IMR-90 (cell line): ENCODE data around the gene TPR. TPM values are rescaled to one million over a fixed set of nuclear protein-coding genes. Genes with fewer than 3 reads are reported as not detected.

Source experiments
- ATAC-seq: fragments of 200-7000 bp; cut with Tn5 transposase; 2 replicates; pipeline ENCODE4 v1.9.1; 2020; ENCODE audit warnings: low read depth, mild to moderate bottlenecking, moderate library complexity
- BruUV-seq: library from RNA; stranded (reverse); fragments of 400-500 nt; replicated peaks from 2 replicates; lab custom pipeline; 2021; lab: Mats Ljungman, UMichigan
- CTCF ChIA-PET: fragments of 300-600 bp; formaldehyde crosslinking; extraction: SDS; loops from one replicate; lab custom pipeline; 2021; ENCODE audit warnings: antibody characterized with exemption; lab: Yijun Ruan, JAX
- POLR2A ChIA-PET: fragments of 300-600 bp; sonication (Branson Sonifier 250); formaldehyde crosslinking; loops from one replicate; lab custom pipeline; 2022; ENCODE audit warnings: antibody characterized with exemption; ENCODE audit not compliant: unreplicated experiment; lab: Charles Lee
- DNase-seq: peaks from one replicate; pipeline ENCODE4 v3.0.0; 2013
- H2AFZ ChIP-seq: replicated peaks from 2 replicates; pipeline ENCODE3; 2013; ENCODE audit warnings: low read length, mild to moderate bottlenecking; ENCODE audit not compliant: poor library complexity
- H2AK5ac ChIP-seq: 2 replicates; pipeline ENCODE4 v1.6.1; 2013; ENCODE audit warnings: low read depth, low read length, inconsistent platforms
- H2AK9ac ChIP-seq: replicated peaks from 2 replicates; pipeline ENCODE3; 2013; ENCODE audit warnings: mild to moderate bottlenecking, low read depth, low read length, moderate library complexity; ENCODE audit not compliant: poor library complexity
- H2BK120ac ChIP-seq: 2 replicates; pipeline ENCODE4 v1.6.1; 2013; ENCODE audit warnings: low read depth, low read length, inconsistent platforms
- H2BK15ac ChIP-seq: 3 replicates; pipeline ENCODE4 v1.6.1; 2013; ENCODE audit warnings: low read depth, low read length, inconsistent platforms
- H2BK20ac ChIP-seq: 2 replicates; pipeline ENCODE4 v1.6.1; 2013; ENCODE audit warnings: low read depth, mild to moderate bottlenecking, inconsistent platforms, low read length, moderate library complexity
- H2BK5ac ChIP-seq: 2 replicates; pipeline ENCODE4 v1.6.1; 2013; ENCODE audit warnings: mild to moderate bottlenecking, low read depth, low read length, inconsistent platforms; ENCODE audit not compliant: poor library complexity, severe bottlenecking
- H3K14ac ChIP-seq: replicated peaks from 2 replicates; pipeline ENCODE4 v1.6.1; 2013; ENCODE audit warnings: low read depth, low read length, inconsistent platforms
- H3K18ac ChIP-seq: 2 replicates; pipeline ENCODE4 v1.6.1; 2013; ENCODE audit warnings: low read depth, low read length, control low read depth
- H3K23ac ChIP-seq: 2 replicates; pipeline ENCODE4 v1.6.1; 2013; ENCODE audit warnings: low read depth, low read length, inconsistent platforms
- H3K27ac ChIP-seq: 2 replicates; pipeline ENCODE4 v1.5.1; 2013; ENCODE audit warnings: mild to moderate bottlenecking, control low read depth, low read length; ENCODE audit not compliant: insufficient read depth
- H3K27me3 ChIP-seq: 2 replicates; pipeline ENCODE4 v1.6.1; 2013; ENCODE audit warnings: low read length; ENCODE audit not compliant: control insufficient read depth, insufficient read depth
- H3K36me3 ChIP-seq: 2 replicates; pipeline ENCODE4 v1.6.1; 2013; ENCODE audit warnings: low read length, mixed read lengths; ENCODE audit not compliant: control insufficient read depth, insufficient read depth
- H3K4ac ChIP-seq: 2 replicates; pipeline ENCODE4 v1.6.1; 2013; ENCODE audit warnings: low read depth, low read length, inconsistent platforms
- H3K4me1 ChIP-seq: 2 replicates; pipeline ENCODE4 v1.6.1; 2013; ENCODE audit warnings: low read length, mixed read lengths; ENCODE audit not compliant: control insufficient read depth, insufficient read depth
- H3K4me2 ChIP-seq: 2 replicates; pipeline ENCODE4 v1.6.1; 2013; ENCODE audit warnings: low read depth, mild to moderate bottlenecking, control low read depth, low read length, moderate library complexity
- H3K4me3 ChIP-seq: 2 replicates; pipeline ENCODE4 v1.5.1; 2013; ENCODE audit warnings: low read depth, mild to moderate bottlenecking, control low read depth, low read length, moderate library complexity; ENCODE audit not compliant: insufficient read depth
- H3K56ac ChIP-seq: 2 replicates; pipeline ENCODE4 v1.6.1; 2013; ENCODE audit warnings: low read length, inconsistent platforms; ENCODE audit not compliant: insufficient read depth; ENCODE audit errors: extremely low read depth
- H3K79me1 ChIP-seq, 2 experiments: 2 replicates each; pipeline ENCODE4 v1.6.1; 2013; ENCODE audit warnings: low read length in 2 of 2, inconsistent platforms in 1 of 2, low read depth in 1 of 2
- H3K9ac ChIP-seq: 2 replicates; pipeline ENCODE4 v1.6.1; 2013; ENCODE audit warnings: low read depth, low read length, control low read depth
- H3K9me1 ChIP-seq: 2 replicates; pipeline ENCODE4 v1.6.1; 2013; ENCODE audit warnings: low read length, inconsistent platforms; ENCODE audit not compliant: insufficient read depth
- H3K9me3 ChIP-seq: 2 replicates; pipeline ENCODE4 v1.6.1; 2013; ENCODE audit warnings: low read length; ENCODE audit not compliant: control insufficient read depth, insufficient read depth
- H4K20me1 ChIP-seq: 2 replicates; pipeline ENCODE4 v1.6.1; 2013; ENCODE audit warnings: low read length, inconsistent platforms; ENCODE audit not compliant: insufficient read depth
- H4K5ac ChIP-seq: 2 replicates; pipeline ENCODE4 v1.6.1; 2013; ENCODE audit warnings: mild to moderate bottlenecking, low read depth, low read length, control low read depth
- H4K8ac ChIP-seq, 2 experiments: 2 replicates each; pipeline ENCODE4 v1.6.1; 2013; ENCODE audit warnings: low read depth in 2 of 2, low read length in 2 of 2, control low read depth in 1 of 2, inconsistent platforms in 1 of 2
- H4K91ac ChIP-seq: 2 replicates; pipeline ENCODE4 v1.6.1; 2013; ENCODE audit warnings: low read depth, low read length, inconsistent platforms; ENCODE audit not compliant: insufficient read depth
- BHLHE40 ChIP-seq: fragments of 150-350 bp; IDR thresholded peaks from 2 replicates; pipeline ENCODE4 v1.6.1; 2016; ENCODE audit warnings: mild to moderate bottlenecking, low read depth, low read length
- CEBPB ChIP-seq: IDR thresholded peaks from 2 replicates; pipeline ENCODE4 v1.6.1; 2012; ENCODE audit warnings: low read depth, low read length, improper control_type of control experiment
- CHD1 ChIP-seq: IDR thresholded peaks from 2 replicates; pipeline ENCODE4 v1.6.1; 2012; ENCODE audit warnings: low read depth, low read length, improper control_type of control experiment
- CTCF ChIP-seq: conservative IDR thresholded peaks from 2 replicates; pipeline ENCODE4 v1.5.1; 2012; ENCODE audit warnings: mild to moderate bottlenecking, low read depth, low read length, improper control_type of control experiment
- FOS ChIP-seq: fragments of 150-350 bp; IDR thresholded peaks from 2 replicates; pipeline ENCODE4 v1.6.1; 2016; ENCODE audit warnings: low read depth, low read length
- MAFK ChIP-seq: IDR thresholded peaks from 2 replicates; pipeline ENCODE4 v1.6.1; 2012; ENCODE audit warnings: low read depth, low read length, improper control_type of control experiment
- MXI1 ChIP-seq: IDR thresholded peaks from 2 replicates; pipeline ENCODE4 v1.6.1; 2012; ENCODE audit warnings: low read depth, mild to moderate bottlenecking, low read length, moderate library complexity, borderline replicate concordance
- NFE2L2 ChIP-seq: fragments of 150-350 bp; IDR thresholded peaks from 2 replicates; pipeline ENCODE4 v1.6.1; 2016; ENCODE audit warnings: low read depth, mild to moderate bottlenecking, low read length
- POLR2A ChIP-seq: IDR thresholded peaks from 2 replicates; pipeline ENCODE4 v1.6.1; 2012; ENCODE audit warnings: mild to moderate bottlenecking, low read depth, low read length
- RAD21 ChIP-seq: IDR thresholded peaks from 2 replicates; pipeline ENCODE4 v1.6.1; 2012; ENCODE audit warnings: low read length, improper control_type of control experiment
- USF2 ChIP-seq: fragments of 150-350 bp; IDR thresholded peaks from 2 replicates; pipeline ENCODE4 v1.6.1; 2017; ENCODE audit warnings: mild to moderate bottlenecking, antibody characterized with exemption, low read length, low read depth
- WGBS, 2 experiments: methylation state at CpG; one replicate each; pipeline versions ENCODE4 v1.1.5 to v1.1.7; 2013; ENCODE audit warnings: missing lambda C conversion rate in 2 of 2; ENCODE audit not compliant: insufficient read length in 1 of 2; ENCODE audit errors: extremely low coverage in 2 of 2; 5-methylcytosine and 5-hydroxymethylcytosine counted together
- dilution Hi-C: fragments of 300-500 bp; cut with HindIII; formaldehyde crosslinking; loops from one replicate; pipeline ENCODE4 v1.14.3; 2018; ENCODE audit warnings: low sequenced_read_pairs; ENCODE audit not compliant: unreplicated experiment
- in situ Hi-C: fragments of 300-500 bp; cut with MboI; formaldehyde crosslinking; loops from 3 replicates; pipeline ENCODE4 v1.14.3; 2019; ENCODE audit warnings: low sequenced_read_pairs, inconsistent platforms, mixed read lengths
- intact Hi-C: fragments of 100-400 bp; cut with micrococcal nuclease; formaldehyde crosslinking; loops from 2 replicates; pipeline ENCODE4 v1.10.0; 2022
- polyA plus RNA-seq, 3 experiments: library from polyadenylated mRNA; depleted of rRNA; stranded (reverse); fragments of >200 nt; gene quantifications; 2 replicates each; pipeline ENCODE4 v1.2.3, GENCODE V29; 2012; ENCODE audit warnings: low replicate concordance in 1 of 3
- total RNA-seq: library from RNA; depleted of rRNA; stranded (reverse); fragments of >200 nt; gene quantifications from 2 replicates; pipeline ENCODE4 v1.2.3, GENCODE V29; 2012

Gene TPR
- total and polyA plus RNA-seq, 2 of the 4 experiments (the other 2 are of a cell fraction): 38.2 to 60.4 TPM

GRCh38 chr1:186340772-186341171 is 34.3 kb downstream of the TPR start:
- H4K5ac ChIP-seq: no peak overlapping the region
- no peak overlapping the region for H2AK9ac ChIP-seq
- H2BK20ac ChIP-seq: no peak overlapping the region
- ChIA-PET POLR2A (no interaction called here), CTCF (no interaction called here)
- H3K4me3 ChIP-seq: no peak overlapping the region
- no peaks in the 10 kb centered on the region for H3K4me1 ChIP-seq
- H3K4ac ChIP-seq: no peak overlapping the region
- H3K79me1 ChIP-seq: no peaks in the 10 kb centered on the region; a peak in 1 of 4 replicates
- no peaks in the 10 kb centered on the region for H3K9me1 ChIP-seq
- no peaks in the 10 kb centered on the region for H3K27me3 ChIP-seq
- intact Hi-C loops (no loop called here), in situ Hi-C loops (no loop called here), dilution Hi-C loops (no loop called here)
- no peak overlapping the region for H3K23ac ChIP-seq
- no peak overlapping the region for H2BK120ac ChIP-seq
- no TSS peak for BruUV-seq
- TF ChIP-seq RAD21: no peak
- TF ChIP-seq NFE2L2: no peak
- TF ChIP-seq CEBPB: no peak
- TF ChIP-seq CTCF: no peak
- TF ChIP-seq POLR2A: no peak
- no peak for TF ChIP-seq FOS
- TF ChIP-seq BHLHE40: no peak
- no peak for TF ChIP-seq CHD1
- TF ChIP-seq MXI1: no peak
- TF ChIP-seq MAFK: no peak
- no peak for TF ChIP-seq USF2
- no peak overlapping the region for H2AK5ac ChIP-seq
- H3K14ac ChIP-seq: no peak overlapping the region
- no peak overlapping the region for H2BK5ac ChIP-seq
- no peak overlapping the region for H2BK15ac ChIP-seq
- DNase-seq (no peak), ATAC-seq (no peak)
- no CpG with 5 or more reads among the region's 5 CpGs for WGBS, 2 experiments
- H3K18ac ChIP-seq: no peak overlapping the region
- no peak overlapping the region for H2AFZ ChIP-seq
- no peak overlapping the region for H3K4me2 ChIP-seq
- H4K91ac ChIP-seq: no peak overlapping the region
- no peak overlapping the region for H3K27ac ChIP-seq
- H3K9ac ChIP-seq: no peak overlapping the region
- peaks cover 45% of the 10 kb centered on the region for H3K36me3 ChIP-seq
- no peaks in the 10 kb centered on the region for H3K9me3 ChIP-seq
- no peak overlapping the region for H3K56ac ChIP-seq
- no peak overlapping the region for H4K8ac ChIP-seq
- no peaks in the 10 kb centered on the region for H4K20me1 ChIP-seq
